ENCODE measurements around the gene CFAP90.

DNA sequence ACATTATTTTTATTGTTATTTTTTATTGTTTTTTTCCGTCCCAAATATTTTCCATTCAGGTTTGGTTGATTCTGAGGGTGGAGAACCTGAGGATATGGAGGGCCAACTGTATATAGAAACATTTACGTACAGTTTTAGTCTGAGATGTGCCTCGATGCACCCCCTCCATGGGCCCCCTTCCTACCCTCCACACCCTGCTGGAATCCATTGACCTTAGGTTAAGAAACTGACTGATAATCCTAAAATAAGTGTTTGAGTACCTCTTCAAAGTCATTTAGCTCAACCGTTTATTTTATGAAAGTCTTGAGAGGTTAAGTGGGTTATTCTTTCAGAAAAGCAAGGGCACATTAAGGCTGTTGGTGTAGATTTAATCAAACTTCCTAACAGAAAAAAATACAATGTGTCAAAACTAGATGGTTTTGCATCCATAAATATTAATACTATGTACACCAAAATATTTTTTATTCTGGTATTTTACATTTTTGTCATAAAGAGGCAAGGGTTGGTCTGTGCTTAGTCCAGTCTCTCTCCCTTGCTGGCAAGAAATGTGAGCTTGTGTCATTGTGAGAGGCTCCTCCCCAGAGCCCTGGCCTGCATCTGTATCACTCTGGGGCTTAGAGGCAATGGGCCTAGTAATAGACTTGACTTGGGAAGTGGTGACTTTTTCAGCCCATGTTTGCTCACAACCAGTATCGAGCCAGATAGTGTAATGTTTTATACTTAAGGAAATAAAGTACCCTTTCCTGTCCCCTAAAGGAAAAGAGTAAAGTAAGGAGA is 33.7 kb upstream of the CFAP90 start:
- TF ChIP-seq, protein P1, sequence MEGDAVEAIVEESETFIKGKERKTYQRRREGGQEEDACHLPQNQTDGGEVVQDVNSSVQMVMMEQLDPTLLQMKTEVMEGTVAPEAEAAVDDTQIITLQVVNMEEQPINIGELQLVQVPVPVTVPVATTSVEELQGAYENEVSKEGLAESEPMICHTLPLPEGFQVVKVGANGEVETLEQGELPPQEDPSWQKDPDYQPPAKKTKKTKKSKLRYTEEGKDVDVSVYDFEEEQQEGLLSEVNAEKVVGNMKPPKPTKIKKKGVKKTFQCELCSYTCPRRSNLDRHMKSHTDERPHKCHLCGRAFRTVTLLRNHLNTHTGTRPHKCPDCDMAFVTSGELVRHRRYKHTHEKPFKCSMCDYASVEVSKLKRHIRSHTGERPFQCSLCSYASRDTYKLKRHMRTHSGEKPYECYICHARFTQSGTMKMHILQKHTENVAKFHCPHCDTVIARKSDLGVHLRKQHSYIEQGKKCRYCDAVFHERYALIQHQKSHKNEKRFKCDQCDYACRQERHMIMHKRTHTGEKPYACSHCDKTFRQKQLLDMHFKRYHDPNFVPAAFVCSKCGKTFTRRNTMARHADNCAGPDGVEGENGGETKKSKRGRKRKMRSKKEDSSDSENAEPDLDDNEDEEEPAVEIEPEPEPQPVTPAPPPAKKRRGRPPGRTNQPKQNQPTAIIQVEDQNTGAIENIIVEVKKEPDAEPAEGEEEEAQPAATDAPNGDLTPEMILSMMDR (IDR thresholded peaks at IDR 0.05) = no peak
- TF ChIP-seq EZH2 (IDR thresholded peaks at IDR 0.05) = no peak
- TF ChIP-seq EZH2phosphoT487 (IDR thresholded peaks at IDR 0.05) = no peak

Measured in neural progenitor cell (in vitro differentiated cells).